Muscle of arm (tissue), 12 donors: Measurements from ENCODE around the gene MAPT. TPM values are rescaled to one million over a fixed set of nuclear protein-coding genes. Genes with fewer than 3 reads are reported as not detected.

Source experiments
- DNase-seq: peaks from one replicate; pipeline ENCODE4 v3.0.0-alpha.2; 2013
- polyA plus RNA-seq, 12 donors: library from polyadenylated mRNA; unstranded; fragments of 120-200 nt; gene quantifications; one replicate each; pipeline ENCODE4 v1.2.1, GENCODE V29; 2013; ENCODE audit not compliant: insufficient read length in 12 of 12

MAPT gene
- polyA plus RNA-seq, 12 donors: 4.4 to 14.4 (median 9.0) TPM; not detected in 1

GRCh38 chr17:45970659-45971058, 76.3 kb downstream of the MAPT start:
- DNase-seq: no peak

- no peak for DNase-seq
Observed at GRCh38 chr17:45971698-45972141, 77.4 kb downstream of the MAPT start.

GRCh38 chr17:45972531-45972930, 78.2 kb downstream of the MAPT start:
- DNase-seq: no peak

- DNase-seq: no peak
Observed at GRCh38 chr17:45973099-45973780, 78.9 kb downstream of the MAPT start.

GRCh38 chr17:45973946-45974859, 79.8 kb downstream of the MAPT start:
- DNase-seq: no peak

- DNase-seq: no peak
Observed at GRCh38 chr17:45974916-45975630, 80.7 kb downstream of the MAPT start.

- DNase-seq: no peak
Observed at GRCh38 chr17:45975640-45976295, 81.4 kb downstream of the MAPT start.

- no peak for DNase-seq
Observed at GRCh38 chr17:45976391-45976754, 82.0 kb downstream of the MAPT start.

- DNase-seq: no peak
Observed at GRCh38 chr17:45976755-45977505, 82.6 kb downstream of the MAPT start.

- no peak for DNase-seq
Observed at GRCh38 chr17:45977506-45977824, 83.1 kb downstream of the MAPT start.

GRCh38 chr17:45977976-45978626, 83.7 kb downstream of the MAPT start:
- no peak for DNase-seq

GRCh38 chr17:45979137-45979536, 84.8 kb downstream of the MAPT start:
- no peak for DNase-seq

GRCh38 chr17:45980855-45981254, 86.5 kb downstream of the MAPT start:
- no peak for DNase-seq

GRCh38 chr17:45981306-45981705, 87.0 kb downstream of the MAPT start:
- DNase-seq: no peak

GRCh38 chr17:45982791-45983613, 88.6 kb downstream of the MAPT start:
- no peak for DNase-seq

GRCh38 chr17:45983614-45984310, 89.4 kb downstream of the MAPT start:
- no peak for DNase-seq

- DNase-seq: no peak
Observed at GRCh38 chr17:45984368-45984767, 90.0 kb downstream of the MAPT start.

- no peak for DNase-seq
Observed at GRCh38 chr17:45985447-45985846, 91.1 kb downstream of the MAPT start.

- no peak for DNase-seq
Observed at GRCh38 chr17:45986056-45986455, 91.7 kb downstream of the MAPT start.
